Activated naive CD4-positive, alpha-beta T cell treated with anti-CD3 and anti-CD28 coated beads, Interleukin-2, amount 50 U/mL, for 16 hours (primary cell): Measurements from ENCODE around the gene SELPLG.
"Not testable (repeated sequence)": the region's sequence is repeated elsewhere in the genome, so short reads cannot be mapped to it uniquely, and the experiment has no call there.

Source experiments
- DNase-seq: peaks from one replicate; pipeline ENCODE4 v3.0.0-alpha.2; 2020

Gene SELPLG

DNA sequence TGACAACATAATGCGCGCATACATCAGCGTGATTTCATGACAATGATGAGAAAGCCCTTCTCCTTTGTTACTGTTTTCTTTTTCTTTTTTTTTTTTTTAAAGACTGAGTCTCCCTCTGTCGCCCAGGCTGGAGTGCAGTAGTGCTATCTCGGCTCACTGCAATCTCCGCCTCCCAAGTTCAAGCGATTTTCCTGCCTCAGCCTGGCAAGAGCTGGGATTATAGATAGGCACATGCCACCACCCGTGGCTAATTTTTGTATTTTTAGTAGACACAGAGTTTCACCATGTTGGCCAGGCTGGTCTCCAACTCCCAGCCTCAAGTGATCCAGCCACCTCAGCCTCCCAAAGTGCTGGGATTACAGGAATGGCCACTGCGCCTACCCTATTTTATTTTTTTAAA, 20.9 kb upstream of the SELPLG start:
- not testable (repeated sequence) for DNase-seq

DNA sequence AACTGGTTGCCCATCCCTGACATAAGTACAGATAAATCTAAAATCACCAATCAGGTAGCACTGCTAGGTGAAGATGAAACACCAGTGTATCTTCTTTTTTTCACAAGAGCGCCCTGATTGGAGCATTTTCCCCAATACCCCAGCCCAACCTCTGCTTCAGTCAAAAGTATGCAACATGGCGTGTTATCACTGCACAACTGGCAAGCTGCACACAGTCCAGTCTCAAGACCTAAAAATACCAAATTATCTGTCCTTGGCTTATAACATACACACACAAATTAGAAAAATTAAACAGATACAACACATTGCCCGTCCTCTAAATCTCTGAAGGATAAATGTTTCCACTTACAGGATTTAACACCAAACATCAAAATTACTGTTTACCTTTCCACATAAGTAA, 20.2 kb upstream of the SELPLG start:
- no peak for DNase-seq

DNA sequence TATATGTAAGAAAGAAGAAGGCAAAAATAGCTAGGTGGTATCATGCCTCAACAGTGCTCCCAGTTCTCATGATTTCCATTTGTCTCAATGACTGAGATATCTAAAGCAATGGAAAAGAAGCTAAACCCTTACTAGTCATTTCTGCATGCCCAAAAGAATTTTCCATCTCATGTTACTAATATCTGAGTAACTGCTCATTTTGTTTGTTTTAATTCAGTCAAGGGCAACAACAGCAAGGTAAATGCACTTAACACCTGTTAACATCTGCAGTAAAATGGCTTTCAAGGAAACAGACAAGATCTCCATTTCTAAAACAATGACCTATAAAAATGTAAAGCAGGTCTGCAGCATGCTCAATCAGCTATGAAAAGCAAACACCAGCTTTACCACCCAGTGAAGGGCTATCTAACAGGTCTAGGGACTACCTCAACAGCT, 19.4 kb upstream of the SELPLG start:
- DNase-seq: no peak

DNA sequence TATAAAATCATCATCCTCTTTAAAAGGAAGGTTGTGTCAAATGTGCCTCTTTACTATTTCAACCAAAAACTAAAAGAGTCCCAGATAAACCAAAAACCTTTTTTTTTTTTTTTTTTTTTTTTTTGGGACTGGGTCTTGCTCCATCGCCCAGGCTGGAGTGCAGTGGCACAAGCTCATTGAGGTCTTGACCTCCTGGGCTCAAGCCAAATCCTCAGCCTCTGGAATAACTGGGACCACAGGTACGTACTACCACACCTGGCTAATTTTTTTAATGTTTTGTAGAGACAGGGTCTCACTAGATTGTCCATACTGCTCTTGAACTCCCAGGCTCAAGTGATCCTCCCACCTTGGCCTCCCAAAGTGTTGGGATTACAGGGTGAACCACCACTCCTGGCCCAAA, 16.4 kb upstream of the SELPLG start:
- no peak for DNase-seq

DNA sequence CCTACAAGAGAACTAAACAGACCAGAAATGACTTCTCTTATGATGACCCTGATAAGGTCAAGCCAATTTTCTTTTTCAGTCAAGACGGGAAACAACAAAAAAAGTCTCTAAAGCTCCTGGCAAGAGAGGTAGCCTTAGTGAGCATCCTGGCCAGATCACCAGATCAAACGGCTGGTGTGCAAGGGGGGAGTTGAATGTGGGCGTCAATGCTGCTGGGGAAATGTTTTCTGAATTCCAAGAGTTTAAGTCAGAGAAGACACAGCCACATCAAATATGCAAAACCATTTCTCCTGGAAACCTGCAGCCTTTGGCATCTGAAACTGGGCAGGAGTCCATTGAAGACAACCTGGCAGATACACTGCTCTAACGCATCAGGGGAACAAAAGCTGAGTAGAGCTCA, 16.0 kb upstream of the SELPLG start:
- no peak for DNase-seq

DNA sequence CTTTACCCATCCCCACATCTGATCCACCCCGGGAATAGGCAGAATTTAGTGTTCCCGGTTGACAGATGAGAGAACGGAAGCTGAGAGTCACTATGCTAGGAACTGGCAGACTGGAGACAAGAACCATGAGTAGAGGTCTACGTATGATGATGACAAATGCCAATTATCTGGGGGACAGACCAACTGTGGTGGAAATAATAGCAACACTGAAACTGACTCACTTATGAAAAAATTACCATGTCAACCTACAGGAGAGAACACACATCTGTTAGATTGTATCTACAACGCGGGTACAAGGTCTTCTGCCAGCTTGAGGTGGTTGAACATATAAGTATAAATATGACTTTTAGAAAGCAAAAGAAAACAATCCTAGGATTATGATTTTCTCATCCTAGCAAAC, 15.4 kb upstream of the SELPLG start:
- DNase-seq: no peak

DNA sequence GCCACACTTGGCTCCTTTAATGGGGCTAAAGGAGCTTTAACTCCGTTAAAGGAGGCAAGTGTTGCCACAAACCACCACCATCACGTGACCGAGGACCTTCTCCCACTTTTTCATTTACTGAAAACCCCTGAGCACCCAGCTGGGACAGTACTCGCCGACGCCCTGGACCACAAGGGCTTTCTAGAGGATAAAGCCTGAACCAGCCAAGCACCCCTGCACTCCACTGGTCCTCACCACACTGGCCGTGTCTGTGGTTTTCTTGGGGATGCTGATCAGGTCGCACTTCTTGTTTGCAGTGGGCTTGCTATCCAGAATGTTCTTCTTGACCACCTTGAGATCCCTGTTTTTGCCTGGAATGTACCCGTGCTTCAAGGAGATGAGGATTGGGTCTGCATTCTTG, 14.7 kb upstream of the SELPLG start:
- DNase-seq: no peak

DNA sequence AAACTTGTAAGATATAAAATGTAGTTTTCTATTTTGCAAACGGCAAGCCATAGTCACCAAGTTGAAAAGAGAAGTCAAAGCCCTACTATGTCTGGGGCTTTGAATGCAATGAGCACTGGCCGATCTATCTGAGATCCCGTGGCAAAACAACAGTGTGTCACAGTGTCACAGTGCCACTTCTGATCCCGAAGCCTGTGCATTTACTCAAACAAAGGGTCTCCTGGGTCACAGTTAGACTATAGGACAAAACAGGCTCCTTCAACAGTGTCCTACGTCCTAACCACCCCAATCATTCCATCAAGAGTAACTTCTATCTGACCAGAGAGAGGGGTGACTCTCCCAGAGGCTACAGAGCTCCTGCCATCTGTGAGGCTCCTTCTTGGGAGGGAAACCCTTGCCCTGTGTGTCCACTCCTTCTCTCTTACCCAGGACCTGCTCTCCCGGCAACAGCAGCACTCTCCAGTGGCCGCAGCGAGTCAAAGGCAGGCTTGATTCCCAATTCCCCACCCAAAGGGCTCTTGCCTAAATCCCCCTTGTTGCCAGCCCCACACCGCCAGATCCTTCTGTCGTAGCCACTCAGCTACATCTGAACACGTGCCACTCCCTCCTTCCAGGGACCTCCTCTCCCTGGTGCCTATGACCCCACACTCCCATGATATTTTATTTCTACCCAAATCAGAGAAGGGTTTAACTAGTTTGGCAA, 14.0 kb upstream of the SELPLG start:
- no peak for DNase-seq

DNA sequence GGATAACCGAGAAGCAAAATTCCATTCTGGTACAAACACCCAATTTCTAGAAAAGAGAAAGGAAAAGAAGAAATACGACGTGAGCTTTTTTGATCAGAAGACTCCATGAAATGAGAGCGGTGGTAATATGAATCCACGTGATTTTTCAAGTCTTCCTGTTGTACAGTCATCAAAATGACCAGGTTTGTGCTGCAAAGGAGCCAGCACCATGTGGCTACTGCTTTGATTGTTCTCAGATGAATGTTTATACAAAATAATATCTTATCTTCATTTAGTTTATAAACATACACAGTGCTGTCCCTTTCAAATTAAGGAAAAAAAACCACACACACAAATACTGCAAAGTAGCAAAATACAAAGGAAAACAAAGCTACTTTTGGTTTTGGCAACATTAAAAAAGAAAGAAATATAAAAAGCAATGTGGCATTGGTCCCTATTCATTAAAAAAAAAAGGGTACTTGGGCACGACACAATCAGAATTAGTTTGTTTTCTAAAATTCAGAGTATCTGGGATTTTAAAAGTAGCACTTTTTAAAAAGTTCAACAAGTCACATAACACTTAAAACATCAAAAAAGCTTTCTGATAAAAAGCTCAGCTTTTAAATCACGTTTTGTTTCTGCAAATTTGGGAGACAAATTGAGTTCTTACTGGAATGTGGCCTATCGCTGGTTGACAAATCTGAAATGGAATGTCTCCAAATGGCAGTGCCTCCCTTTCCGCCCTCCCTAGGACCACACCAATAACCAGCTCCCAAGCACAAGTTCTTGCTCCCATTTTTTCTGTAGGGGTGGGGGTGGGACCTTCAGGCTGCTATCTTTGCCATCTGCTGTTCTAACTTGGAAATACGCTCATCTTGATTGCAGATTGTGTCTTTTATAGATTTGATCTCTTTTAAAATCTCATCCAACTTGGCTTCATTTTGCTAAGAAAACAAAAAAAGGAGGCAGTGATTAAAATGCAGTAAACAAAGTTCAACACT, 13.2 kb upstream of the SELPLG start:
- no peak for DNase-seq

DNA sequence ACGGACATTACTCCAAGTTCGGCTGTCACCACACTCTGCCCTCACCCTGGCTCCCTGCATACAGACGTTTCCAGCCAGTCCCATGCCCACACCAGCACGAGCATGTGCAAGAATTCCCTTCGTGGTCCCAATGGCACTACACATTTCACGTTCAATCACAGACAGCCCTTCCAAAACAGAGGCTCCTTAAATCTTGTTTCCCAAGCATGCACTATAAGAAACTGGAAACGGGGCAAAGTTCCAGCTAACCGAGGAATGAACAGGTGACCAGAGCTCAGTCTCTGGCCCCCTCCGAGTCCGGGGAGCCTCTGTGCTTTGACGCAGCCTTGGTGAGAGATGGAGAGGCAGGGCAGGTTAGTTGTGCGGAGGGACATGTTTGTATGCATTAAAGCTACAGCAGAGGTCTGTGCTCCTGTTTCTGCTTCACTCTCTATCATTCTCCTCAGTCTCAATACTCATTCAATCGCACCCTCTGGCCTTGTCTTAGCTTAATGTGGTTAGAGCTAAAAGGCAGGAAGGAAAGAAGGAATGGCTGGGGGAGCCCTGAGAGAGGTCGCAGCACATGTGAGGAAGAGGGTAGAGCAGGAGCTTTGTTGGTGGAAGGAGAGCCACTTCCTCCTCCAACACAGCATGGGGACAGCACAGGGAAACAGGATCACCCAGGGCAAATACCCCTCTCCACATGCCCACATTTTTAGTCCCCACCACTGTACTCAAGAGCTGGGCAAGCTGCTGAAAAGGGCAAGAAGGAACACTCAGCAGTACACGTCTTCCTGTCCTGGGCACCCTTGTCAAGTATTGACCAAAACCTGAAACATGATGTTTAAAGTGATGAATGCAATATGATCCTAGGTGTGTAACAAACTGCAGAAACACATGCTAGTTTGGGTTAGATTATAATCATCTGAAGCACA, 12.2 kb upstream of the SELPLG start:
- DNase-seq: no peak

DNA sequence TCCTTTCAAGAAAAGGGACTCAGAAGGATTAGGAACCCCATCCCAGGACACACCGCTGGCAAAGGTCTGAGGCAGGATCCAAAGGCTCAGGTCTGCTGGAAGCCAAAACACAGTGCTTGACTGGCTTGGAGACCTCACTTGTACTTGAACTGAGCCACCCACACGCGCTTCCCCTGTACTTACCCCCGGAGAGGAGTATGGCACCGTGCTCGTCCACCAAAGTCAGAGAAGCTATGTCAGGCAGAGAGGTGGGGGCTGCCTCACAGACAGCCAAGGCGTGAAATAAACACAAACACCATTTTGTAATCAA, 11.1 kb upstream of the SELPLG start:
- no peak for DNase-seq

DNA sequence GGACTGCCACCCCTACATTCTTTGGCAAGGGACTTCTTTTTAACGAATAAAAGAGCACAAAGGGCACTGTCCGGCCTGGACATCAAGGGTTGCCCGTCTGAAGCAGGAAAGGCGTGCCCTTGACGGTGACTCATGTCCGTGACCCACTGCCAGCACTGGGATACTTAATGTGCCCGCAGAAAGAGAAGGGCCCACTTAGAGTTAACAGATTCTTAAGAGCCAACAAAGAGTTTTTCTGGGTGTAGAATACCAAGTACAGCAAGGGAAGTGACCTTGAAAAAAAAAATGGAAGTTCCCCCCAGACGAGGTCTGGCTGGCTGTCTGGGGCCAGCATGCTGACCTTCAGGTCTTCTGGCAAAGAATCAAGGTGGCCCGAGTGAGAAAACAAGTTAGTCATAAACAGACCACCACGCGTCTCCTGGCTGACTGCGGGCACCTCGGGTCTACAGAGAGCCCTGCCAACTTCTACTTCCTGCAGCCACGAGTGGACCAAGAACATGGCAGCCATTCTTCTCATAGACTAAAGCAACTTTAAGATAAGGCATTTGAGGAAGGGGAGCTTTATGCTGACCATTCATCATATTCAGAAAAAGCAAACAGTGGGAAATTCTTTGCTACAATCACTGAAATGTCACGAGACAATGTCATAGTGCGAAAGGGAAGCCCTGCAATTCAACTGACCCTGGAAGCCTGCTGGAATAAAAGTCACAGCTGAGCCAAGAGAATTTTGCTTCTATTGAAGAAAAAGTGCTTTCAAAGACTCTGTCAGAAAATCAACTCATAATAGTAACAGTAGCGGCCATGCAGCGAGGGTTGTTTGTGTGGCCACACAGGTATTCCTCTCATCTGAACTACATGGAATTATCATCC, 10.5 kb upstream of the SELPLG start:
- no peak for DNase-seq

DNA sequence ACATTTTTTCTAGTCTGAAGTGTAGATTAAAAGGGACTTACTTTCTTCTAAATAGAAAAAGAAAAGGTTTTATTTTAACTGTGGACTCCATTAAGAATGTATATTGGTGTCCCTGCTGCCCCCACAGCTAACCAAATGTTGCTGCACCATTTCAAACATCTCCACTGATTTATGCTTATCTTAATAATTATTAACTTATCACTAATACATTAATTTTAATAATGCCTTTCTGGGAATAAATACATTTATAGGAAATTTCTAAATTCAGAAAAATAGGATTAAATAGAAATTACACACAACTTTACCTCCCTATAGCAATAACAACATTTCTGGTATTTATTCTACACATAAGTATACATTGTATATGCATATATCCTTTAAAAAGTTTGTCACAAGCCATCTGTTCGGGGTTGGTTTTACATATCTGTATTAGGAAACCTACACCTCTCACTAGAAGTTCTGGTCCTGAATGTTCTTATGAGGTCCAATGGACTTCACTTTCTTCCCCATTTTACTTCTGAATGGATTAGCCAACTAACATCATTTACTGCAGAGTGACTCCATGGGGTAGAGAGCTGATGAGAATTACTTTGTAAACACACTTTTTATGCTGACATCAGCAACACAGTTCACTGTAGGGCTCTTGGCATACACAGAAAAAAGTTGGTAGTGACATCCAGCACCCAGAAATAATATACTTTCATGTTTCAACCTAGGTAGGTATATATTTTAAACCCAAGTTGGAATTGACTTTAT, 9.4 kb upstream of the SELPLG start:
- no peak for DNase-seq

DNA sequence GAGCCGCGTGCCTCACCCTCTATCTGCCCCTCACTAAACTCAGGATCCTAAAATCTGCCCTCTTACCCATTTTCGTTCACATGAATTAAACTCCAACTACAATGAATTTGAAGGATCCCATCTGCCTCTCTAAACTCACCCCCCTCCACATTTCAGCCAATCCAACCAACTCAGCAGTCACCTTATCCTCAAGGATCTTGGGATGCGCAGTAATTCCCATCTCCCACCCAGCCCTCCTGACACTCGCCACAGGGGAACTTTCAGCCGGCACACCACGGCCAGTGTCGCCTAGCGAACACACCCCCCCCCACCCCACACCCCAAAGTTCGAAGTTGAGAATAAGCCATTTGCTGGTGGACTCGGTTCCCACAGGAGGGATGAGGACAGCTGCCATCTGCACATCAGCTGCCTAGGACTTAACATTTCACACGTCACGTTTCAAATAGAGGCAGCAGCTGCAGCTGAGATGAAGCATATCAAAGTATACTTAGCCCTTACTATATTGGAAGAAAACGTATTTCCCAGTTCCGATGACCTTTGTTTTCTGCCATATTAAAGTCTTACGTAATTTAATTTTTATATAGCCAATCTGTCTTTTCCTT, 8.7 kb upstream of the SELPLG start:
- no peak for DNase-seq

DNA sequence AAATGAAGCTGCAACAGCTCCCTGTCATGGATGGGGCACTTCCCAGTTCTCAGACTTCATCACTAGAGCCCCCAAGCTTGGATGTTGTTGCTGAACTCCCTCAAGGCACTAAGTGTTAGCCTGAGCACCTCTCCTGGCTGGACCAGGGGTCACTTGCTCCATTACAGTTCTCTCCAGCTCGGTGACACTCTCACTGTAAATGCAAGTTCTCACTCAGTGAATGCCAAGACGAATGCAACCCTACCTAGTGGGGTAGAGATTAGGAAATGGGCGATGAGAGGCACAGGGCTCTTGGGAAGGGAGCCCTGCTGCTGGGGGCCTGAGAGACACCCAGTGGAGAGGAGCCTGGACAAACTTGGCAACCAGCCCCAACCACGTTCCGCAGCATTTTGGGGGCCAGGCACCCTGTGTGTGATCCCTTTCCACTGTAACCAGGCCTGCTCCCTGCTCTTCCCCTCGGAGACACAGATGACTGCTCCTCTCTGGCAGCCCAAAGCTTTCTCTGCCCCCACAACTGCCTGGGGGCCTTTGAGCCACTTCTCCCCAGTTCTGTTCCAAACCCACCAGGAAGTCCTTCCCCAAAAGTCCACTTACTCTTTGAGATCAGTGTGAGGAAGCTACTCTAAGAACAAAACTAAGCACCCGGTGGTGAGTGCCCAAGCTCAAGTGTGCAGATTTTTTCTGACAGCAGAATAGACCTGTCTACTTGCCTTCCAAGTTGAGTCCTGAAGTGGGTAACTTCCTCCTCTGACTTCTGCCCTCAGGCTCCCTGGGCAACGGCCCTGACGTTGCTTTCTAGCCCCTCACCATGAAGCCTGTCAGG, 8.0 kb upstream of the SELPLG start:
- no peak for DNase-seq

DNA sequence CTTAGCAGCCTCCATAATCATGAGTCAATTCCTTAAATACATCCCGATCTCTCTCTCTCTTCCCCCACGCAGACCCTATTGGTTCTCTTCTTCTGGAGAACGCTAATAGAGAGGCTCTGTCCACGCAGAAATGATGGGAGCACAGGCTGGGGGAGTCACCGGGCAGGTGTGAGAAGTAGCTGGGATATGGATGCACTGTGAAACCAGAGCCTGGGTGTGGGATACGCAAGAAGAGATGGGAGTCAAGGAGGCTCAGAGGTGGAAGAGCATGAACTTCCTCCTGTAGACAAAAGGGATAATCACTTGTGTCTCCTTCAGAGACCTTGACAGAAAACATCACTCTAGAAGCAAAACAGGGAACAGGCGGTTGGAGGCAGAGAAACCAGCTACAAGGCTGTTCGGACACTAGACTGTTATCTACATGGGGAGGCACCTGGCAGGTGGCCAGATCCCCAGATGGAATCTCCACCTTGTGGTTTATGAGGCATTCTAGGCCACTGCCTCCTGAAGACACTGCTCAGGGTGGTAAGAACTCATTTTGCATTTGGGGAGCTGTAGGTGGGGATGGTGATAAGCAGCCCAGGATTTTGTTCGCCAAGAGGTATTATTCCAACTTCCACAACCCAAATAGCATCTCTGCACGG, 7.2 kb upstream of the SELPLG start:
- no peak for DNase-seq

DNA sequence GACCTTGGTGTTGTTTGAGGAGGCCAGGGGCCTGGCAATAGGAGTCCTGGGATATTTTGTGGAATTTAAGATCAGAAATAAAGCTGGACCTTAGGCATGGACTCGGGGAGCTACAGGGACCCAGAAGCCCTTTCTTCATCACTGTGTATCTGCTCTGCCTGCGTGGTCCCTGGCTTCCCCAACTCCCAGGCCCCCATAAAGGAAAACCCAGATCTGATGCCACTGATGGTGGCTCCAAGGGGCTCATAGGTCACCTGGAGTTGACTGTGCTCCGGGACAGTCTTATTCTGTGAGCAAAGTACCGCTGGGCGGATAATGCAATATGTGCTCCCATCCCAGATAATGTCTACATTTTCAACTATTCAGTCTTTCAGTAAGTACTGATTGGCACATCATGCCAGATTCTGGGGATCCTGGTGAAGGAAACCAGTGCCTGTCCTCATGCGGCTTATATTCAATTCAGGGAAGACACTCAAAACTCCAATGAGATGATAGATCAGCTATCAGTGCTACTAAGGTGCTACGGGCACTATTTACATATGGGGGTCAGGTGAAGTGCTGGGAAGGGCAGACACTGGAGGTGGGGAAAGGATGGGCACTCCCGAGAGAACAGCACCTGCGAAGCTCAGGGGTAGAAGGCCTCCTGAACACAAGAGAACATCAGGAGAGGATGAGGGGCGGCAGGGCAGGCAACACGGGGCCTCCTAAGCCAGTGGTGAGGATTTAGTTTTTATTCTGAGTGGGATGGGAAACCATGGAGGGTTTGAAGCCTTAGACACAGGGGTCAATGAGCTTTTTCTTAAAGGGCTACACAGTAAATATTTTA, 5.5 kb upstream of the SELPLG start:
- no peak for DNase-seq

DNA sequence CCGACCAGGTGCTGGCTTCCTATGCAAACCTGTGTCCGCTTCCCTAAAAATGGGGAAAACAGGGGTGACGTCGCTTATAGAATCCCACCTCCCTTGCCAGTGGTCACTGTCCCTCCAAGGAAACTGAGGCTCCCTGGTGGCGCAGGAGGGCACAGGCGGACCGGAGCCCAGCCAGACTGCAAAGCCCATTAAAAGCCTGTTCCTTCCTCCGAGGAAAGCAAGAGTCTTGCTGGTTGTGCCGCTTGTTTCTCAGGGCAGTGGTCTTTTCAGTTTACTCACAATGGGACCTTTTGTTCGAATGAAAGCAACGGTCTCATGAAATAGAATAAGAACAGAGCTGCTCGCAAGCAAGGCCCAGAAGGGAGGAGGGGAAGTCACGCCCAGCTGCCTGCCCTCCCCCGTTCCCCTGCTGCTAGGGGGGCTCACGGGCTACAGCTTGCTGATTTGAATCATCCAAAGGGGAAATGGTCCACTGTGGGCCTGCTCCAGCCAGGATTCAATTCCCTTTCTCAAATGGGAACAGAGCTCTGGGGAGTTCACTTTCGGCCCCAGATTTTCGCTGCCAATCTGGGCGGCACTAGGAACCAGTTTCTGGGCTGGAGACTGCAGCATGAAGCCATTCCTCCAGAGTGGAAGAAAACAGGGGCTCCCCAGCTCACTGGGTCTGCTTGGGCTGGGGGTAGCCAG, 4.6 kb upstream of the SELPLG start:
- DNase-seq: no peak
